GM23338 (cell line): ENCODE results near the gene NELFCD. TPM values are rescaled to one million over a fixed set of nuclear protein-coding genes. Genes with fewer than 3 reads are reported as not detected.
A peak's percentile ranks its signal among the peaks of the same experiment; 100 is the strongest.

Source experiments
- ATAC-seq: fragments of 200-7000 bp; cut with Tn5 transposase; 3 replicates; pipeline ENCODE4 v1.9.1; 2020
- DNase-seq: peaks from one replicate; pipeline ENCODE4 v3.0.0-alpha.2; 2015; ENCODE audit warnings: low spot score
- H2AFZ ChIP-seq: fragments of 200-600 bp; sonication (generic); 2 replicates; pipeline ENCODE4 v1.8.0; 2016; ENCODE audit warnings: antibody characterized with exemption, mild to moderate bottlenecking, moderate library complexity
- H3F3A ChIP-seq: fragments of 200-600 bp; sonication (generic); replicated peaks from 2 replicates; pipeline ENCODE4 v1.8.0; 2017; ENCODE audit warnings: antibody characterized with exemption, mixed run types, low read depth
- H3K27ac ChIP-seq: fragments of 200-600 bp; sonication (generic); 2 replicates; pipeline ENCODE4 v1.6.1; 2016; ENCODE audit warnings: low read depth
- H3K27me3 ChIP-seq: fragments of 200-600 bp; sonication (generic); 2 replicates; pipeline ENCODE4 v1.8.0; 2016; ENCODE audit warnings: mild to moderate bottlenecking, mixed run types, moderate library complexity; ENCODE audit not compliant: insufficient read depth
- H3K36me3 ChIP-seq: fragments of 200-600 bp; sonication (generic); 2 replicates; pipeline ENCODE4 v1.8.0; 2016; ENCODE audit warnings: mild to moderate bottlenecking; ENCODE audit not compliant: insufficient read depth
- H3K4me1 ChIP-seq: fragments of 200-600 bp; sonication (generic); 2 replicates; pipeline ENCODE4 v1.8.0; 2016; ENCODE audit warnings: mild to moderate bottlenecking, moderate library complexity; ENCODE audit not compliant: insufficient read depth
- H3K4me2 ChIP-seq: fragments of 200-600 bp; sonication (generic); 2 replicates; pipeline ENCODE4 v1.7.1; 2017; ENCODE audit warnings: mixed run types
- H3K4me3 ChIP-seq: fragments of 200-600 bp; sonication (generic); 2 replicates; pipeline ENCODE4 v1.6.1; 2016; ENCODE audit warnings: mixed run types
- H3K79me2 ChIP-seq: fragments of 200-600 bp; sonication (generic); replicated peaks from 2 replicates; pipeline ENCODE4 v1.8.0; 2017; ENCODE audit warnings: mild to moderate bottlenecking; ENCODE audit not compliant: insufficient read depth
- H3K9me2 ChIP-seq: fragments of 200-600 bp; sonication (generic); 2 replicates; pipeline ENCODE4 v1.8.0; 2017; ENCODE audit not compliant: insufficient read depth
- H4K20me1 ChIP-seq: fragments of 200-600 bp; sonication (generic); replicated peaks from 2 replicates; pipeline ENCODE4 v1.8.0; 2017; ENCODE audit warnings: mild to moderate bottlenecking; ENCODE audit not compliant: insufficient read depth
- H3K27ac Mint-ChIP-seq: 2 replicates; pipeline ENCODE4 v1.8.0; 2020; ENCODE audit warnings: inconsistent platforms, mild to moderate bottlenecking, moderate library complexity, mixed read lengths
- H3K27me3 Mint-ChIP-seq: 3 replicates; pipeline ENCODE4 v1.8.0; 2022; ENCODE audit warnings: low read depth, mild to moderate bottlenecking, moderate library complexity, mixed read lengths, inconsistent platforms; ENCODE audit not compliant: insufficient read depth, poor library complexity
- H3K36me3 Mint-ChIP-seq: 3 replicates; pipeline ENCODE4 v1.8.0; 2021; ENCODE audit warnings: low read depth, mild to moderate bottlenecking, inconsistent platforms, moderate library complexity, mixed read lengths
- H3K4me1 Mint-ChIP-seq: 3 replicates; pipeline ENCODE4 v1.8.0; 2020; ENCODE audit warnings: mild to moderate bottlenecking, inconsistent platforms, mixed read lengths
- H3K4me3 Mint-ChIP-seq: 3 replicates; pipeline ENCODE4 v1.8.0; 2021; ENCODE audit warnings: moderate library complexity, mild to moderate bottlenecking, inconsistent platforms, mixed read lengths
- H3K9me3 Mint-ChIP-seq: 3 replicates; pipeline ENCODE4 v1.8.0; 2020; ENCODE audit warnings: moderate library complexity, mild to moderate bottlenecking, inconsistent platforms, mixed read lengths
- CREB1 ChIP-seq: fragments of 250-450 bp; sonication (Bioruptor Pico); IDR thresholded peaks from 2 replicates; pipeline ENCODE4 v1.5.0; 2020; ENCODE audit warnings: low read depth, mild to moderate bottlenecking, moderate library complexity
- CTCF ChIP-seq, 2 experiments: fragments of 200-600 bp in 1 of 2; sonication (generic) in 1 of 2; conservative IDR thresholded peaks; 2 replicates each; pipeline versions ENCODE4 v1.5.1 to v1.6.1; 2016 to 2017; ENCODE audit warnings: antibody characterized with exemption in 2 of 2, low read depth in 2 of 2, mild to moderate bottlenecking in 2 of 2, moderate library complexity in 1 of 2
- ETS1 ChIP-seq: IDR thresholded peaks from 2 replicates; pipeline ENCODE4 v1.6.1; 2016; ENCODE audit warnings: antibody characterized with exemption
- EZH2 ChIP-seq: fragments of 200-600 bp; sonication (generic); IDR thresholded peaks from one replicate; pipeline ENCODE4 v1.8.0; 2017; ENCODE audit warnings: antibody characterized with exemption, mild to moderate bottlenecking, low read depth; ENCODE audit not compliant: unreplicated experiment
- EZH2phosphoT487 ChIP-seq: fragments of 200-600 bp; sonication (generic); IDR thresholded peaks from one replicate; pipeline ENCODE4 v1.8.1; 2018; ENCODE audit warnings: antibody characterized with exemption; ENCODE audit not compliant: unreplicated experiment
- JUNB ChIP-seq: IDR thresholded peaks from one replicate; pipeline ENCODE4 v1.6.1; 2016; ENCODE audit warnings: antibody characterized with exemption; ENCODE audit not compliant: unreplicated experiment
- NANOG ChIP-seq: IDR thresholded peaks from 2 replicates; pipeline ENCODE4 v1.6.1; 2016; ENCODE audit warnings: antibody characterized with exemption, borderline replicate concordance
- POLR2AphosphoS5 ChIP-seq: IDR thresholded peaks from 2 replicates; pipeline ENCODE4 v1.6.1; 2016; ENCODE audit warnings: antibody characterized with exemption, low read depth
- REST ChIP-seq: IDR thresholded peaks from one replicate; pipeline ENCODE4 v1.6.1; 2018; ENCODE audit warnings: antibody characterized with exemption; ENCODE audit not compliant: unreplicated experiment
- STAT1 ChIP-seq: IDR thresholded peaks from one replicate; pipeline ENCODE4 v1.6.1; 2016; ENCODE audit warnings: antibody characterized with exemption; ENCODE audit not compliant: unreplicated experiment
- ZNF114 ChIP-seq: fragments of 250-450 bp; sonication (Bioruptor Pico); IDR thresholded peaks from 2 replicates; pipeline ENCODE4 v1.5.0; 2020; ENCODE audit warnings: mild to moderate bottlenecking, moderate library complexity
- ZNF331 ChIP-seq: fragments of 250-450 bp; sonication (Bioruptor Pico); IDR thresholded peaks from 2 replicates; pipeline ENCODE4 v1.5.0; 2020; ENCODE audit warnings: low read depth, mild to moderate bottlenecking, moderate library complexity
- ZNF462 ChIP-seq: fragments of 250-450 bp; sonication (Bioruptor Pico); IDR thresholded peaks from 2 replicates; pipeline ENCODE4 v1.5.0; 2020; ENCODE audit warnings: mild to moderate bottlenecking, moderate library complexity
- polyA plus RNA-seq: library from polyadenylated mRNA; unstranded; fragments of >200 nt; fragmentation: Nextera tagmentation; extraction: Ambion mirVana; gene quantifications from 2 replicates; pipeline ENCODE4 v1.2.1, GENCODE V29; 2016
- total RNA-seq: library from RNA; depleted of rRNA; stranded (reverse); fragments of >200 nt; shearing (Covaris generic); gene quantifications from 2 replicates; pipeline ENCODE4 v1.2.3, GENCODE V29; 2014

NELFCD gene
- total and polyA plus RNA-seq, 2 experiments from 2014 or later, result 52.9 to 75.8 TPM

- DNase-seq (no peak), ATAC-seq (no peak)
- Histone ChIP-seq H3K4me2 (peak overlapping the region; percentile 72), H3K4me1 (peaks cover 19% of the 10 kb centered on the region), H3K9me2 (no peaks in the 10 kb centered on the region), H3K4me3 (peak overlapping the region; percentile 90), H3F3A (0 out of 2 replicates have a peak, but pooled peaks cover 3% of the 10 kb centered on the region), H4K20me1 (peaks cover 31% of the 10 kb centered on the region), H3K27me3 (0 out of 2 replicates have a peak, but pooled peaks cover 4% of the 10 kb centered on the region), H3K79me2 (peaks cover 47% of the 10 kb centered on the region), H2AFZ (no peak overlapping the region), H3K27ac (no peak overlapping the region), H3K36me3 (peaks cover 50% of the 10 kb centered on the region)
- Mint-ChIP-seq H3K4me3 (peak overlapping the region; percentile 93), H3K4me1 (peaks cover 13% of the 10 kb centered on the region; the same call in 2 of the 3 replicates), H3K27me3 (peaks cover 15% of the 10 kb centered on the region), H3K36me3 (peaks cover 74% of the 10 kb centered on the region), H3K9me3 (no peaks in the 10 kb centered on the region), H3K27ac (no peak overlapping the region)
- no peak for TF ChIP-seq CTCF (conservative IDR thresholded peaks at IDR 0.05; ENCODE audit: low read depth in 2 of 2)
- TF ChIP-seq ZNF114 (CRISPR knock-in tag), result no peak
- TF ChIP-seq EZH2phosphoT487, result no peak
- no peak for TF ChIP-seq STAT1
- no peak for TF ChIP-seq ETS1
- no peak for TF ChIP-seq POLR2AphosphoS5
- TF ChIP-seq NANOG, result no peak
- no peak for TF ChIP-seq ZNF331 (CRISPR knock-in tag)
- no peak for TF ChIP-seq REST
- TF ChIP-seq ZNF462 (CRISPR knock-in tag), result no peak
- TF ChIP-seq JUNB, result no peak
- no peak for TF ChIP-seq EZH2
- no peak for TF ChIP-seq CREB1 (CRISPR knock-in tag)
Measured at GRCh38 chr20:59033093-59033492, 52.0 kb downstream of the NELFCD start.
